Amniotic stem cell (primary cell): ENCODE results near the gene CIC.
"Not testable (repeated sequence)": the region's sequence is repeated elsewhere in the genome, so short reads cannot be mapped to it uniquely, and the experiment has no call there.

Experiments used
- DNase-seq: peaks from one replicate; lab custom pipeline; 2025; lab: John Stamatoyannopoulos, UW

Gene CIC

GRCh38 chr19:42255766-42256745 is 13.0 kb upstream of the CIC start:
- DNase-seq = no peak

GRCh38 chr19:42257842-42258241 is 11.2 kb upstream of the CIC start:
- DNase-seq = not testable (repeated sequence)

- DNase-seq = no peak
Measured at GRCh38 chr19:42261763-42262162, 7.3 kb upstream of the CIC start.

- not testable (repeated sequence) for DNase-seq
Measured at GRCh38 chr19:42266105-42266504, 2.9 kb upstream of the CIC start.

- DNase-seq = not testable (repeated sequence)
Measured at GRCh38 chr19:42266928-42267603, 2.0 kb upstream of the CIC start.

GRCh38 chr19:42267644-42268141 is 1.4 kb upstream of the CIC start:
- DNase-seq = no peak

- peak; percentile 99 for DNase-seq
Measured at GRCh38 chr19:42268142-42268703, 829 bp upstream of the CIC start.

- DNase-seq = no peak
Measured at GRCh38 chr19:42269478-42270345, 660 bp downstream of the CIC start.

GRCh38 chr19:42270346-42271044 is 1.4 kb downstream of the CIC start:
- DNase-seq = no peak

GRCh38 chr19:42271045-42271419 is 2.0 kb downstream of the CIC start:
- no peak for DNase-seq

GRCh38 chr19:42271861-42272534 is 2.9 kb downstream of the CIC start:
- DNase-seq = no peak

GRCh38 chr19:42272535-42272897 is 3.5 kb downstream of the CIC start:
- DNase-seq = no peak

- DNase-seq = no peak
Measured at GRCh38 chr19:42272989-42273406, 3.9 kb downstream of the CIC start.

- DNase-seq = no peak
Measured at GRCh38 chr19:42273407-42274064, 4.5 kb downstream of the CIC start.

GRCh38 chr19:42274065-42274682 is 5.1 kb downstream of the CIC start:
- no peak for DNase-seq

- no peak for DNase-seq
Measured at GRCh38 chr19:42275103-42275502, 6.1 kb downstream of the CIC start.

GRCh38 chr19:42275517-42275916 is 6.5 kb downstream of the CIC start:
- no peak for DNase-seq

GRCh38 chr19:42276284-42276683 is 7.2 kb downstream of the CIC start:
- no peak for DNase-seq

GRCh38 chr19:42276821-42277220 is 7.8 kb downstream of the CIC start:
- DNase-seq = no peak
